HL-60 (cell line): Measurements from ENCODE around the gene KIF11.

Experiments
- CTCF ChIP-seq: IDR thresholded peaks from one replicate; pipeline ENCODE4 v1.5.1; 2011; ENCODE audit warnings: low read length, control low read depth, inconsistent platforms; ENCODE audit not compliant: insufficient read depth
- GABPA ChIP-seq: IDR thresholded peaks from 2 replicates; pipeline ENCODE4 v1.6.1; 2012; ENCODE audit warnings: low read depth
- POLR2AphosphoS5 ChIP-seq: IDR thresholded peaks from 2 replicates; pipeline ENCODE4 v1.6.1; 2012; ENCODE audit warnings: low read depth
- TF ChIP-seq, protein P1 (sequence below): IDR thresholded peaks from 2 replicates; pipeline ENCODE4 v1.6.1; 2012; ENCODE audit warnings: low read depth; ENCODE audit not compliant: insufficient replicate concordance

DNA sequence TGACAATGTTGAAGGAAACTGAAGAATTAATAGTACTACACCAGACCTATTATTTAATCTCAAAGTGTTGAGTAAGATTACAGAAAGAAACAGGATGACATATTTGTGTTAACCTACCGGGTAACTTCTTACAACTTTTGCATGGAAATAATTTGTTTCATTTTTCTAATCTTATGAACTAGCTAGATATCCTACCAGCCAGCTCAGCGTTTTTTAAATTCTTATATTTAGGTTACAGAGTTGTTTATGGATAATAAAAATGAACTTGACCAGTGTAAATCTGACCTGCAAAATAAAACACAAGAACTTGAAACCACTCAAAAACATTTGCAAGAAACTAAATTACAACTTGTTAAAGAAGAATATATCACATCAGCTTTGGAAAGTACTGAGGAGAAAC lies 37.0 kb downstream of the KIF11 start:
- no peak for TF ChIP-seq CTCF
- TF ChIP-seq GABPA: no peak
- TF ChIP-seq, protein P1, sequence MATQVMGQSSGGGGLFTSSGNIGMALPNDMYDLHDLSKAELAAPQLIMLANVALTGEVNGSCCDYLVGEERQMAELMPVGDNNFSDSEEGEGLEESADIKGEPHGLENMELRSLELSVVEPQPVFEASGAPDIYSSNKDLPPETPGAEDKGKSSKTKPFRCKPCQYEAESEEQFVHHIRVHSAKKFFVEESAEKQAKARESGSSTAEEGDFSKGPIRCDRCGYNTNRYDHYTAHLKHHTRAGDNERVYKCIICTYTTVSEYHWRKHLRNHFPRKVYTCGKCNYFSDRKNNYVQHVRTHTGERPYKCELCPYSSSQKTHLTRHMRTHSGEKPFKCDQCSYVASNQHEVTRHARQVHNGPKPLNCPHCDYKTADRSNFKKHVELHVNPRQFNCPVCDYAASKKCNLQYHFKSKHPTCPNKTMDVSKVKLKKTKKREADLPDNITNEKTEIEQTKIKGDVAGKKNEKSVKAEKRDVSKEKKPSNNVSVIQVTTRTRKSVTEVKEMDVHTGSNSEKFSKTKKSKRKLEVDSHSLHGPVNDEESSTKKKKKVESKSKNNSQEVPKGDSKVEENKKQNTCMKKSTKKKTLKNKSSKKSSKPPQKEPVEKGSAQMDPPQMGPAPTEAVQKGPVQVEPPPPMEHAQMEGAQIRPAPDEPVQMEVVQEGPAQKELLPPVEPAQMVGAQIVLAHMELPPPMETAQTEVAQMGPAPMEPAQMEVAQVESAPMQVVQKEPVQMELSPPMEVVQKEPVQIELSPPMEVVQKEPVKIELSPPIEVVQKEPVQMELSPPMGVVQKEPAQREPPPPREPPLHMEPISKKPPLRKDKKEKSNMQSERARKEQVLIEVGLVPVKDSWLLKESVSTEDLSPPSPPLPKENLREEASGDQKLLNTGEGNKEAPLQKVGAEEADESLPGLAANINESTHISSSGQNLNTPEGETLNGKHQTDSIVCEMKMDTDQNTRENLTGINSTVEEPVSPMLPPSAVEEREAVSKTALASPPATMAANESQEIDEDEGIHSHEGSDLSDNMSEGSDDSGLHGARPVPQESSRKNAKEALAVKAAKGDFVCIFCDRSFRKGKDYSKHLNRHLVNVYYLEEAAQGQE: no peak
- no peak for TF ChIP-seq POLR2AphosphoS5
